ENCODE data around the gene SOST.

- TF ChIP-seq POLR2A (IDR thresholded peaks at IDR 0.05) (no peak), CTCF (IDR thresholded peaks at IDR 0.05) (peak in 1 of 6 experiments; percentile 18)
Observed at GRCh38 chr17:43779145-43780125, 20.8 kb upstream of the SOST start.

Data from esophagus squamous epithelium (tissue), 4 donors.